ACC112 (cell line): ENCODE measurements around the gene MRPL9.

Experiments used
- H2AFZ ChIP-seq: fragments of 200-600 bp; sonication (generic); one replicate; pipeline ENCODE4 v1.6.0; 2017; ENCODE audit warnings: antibody characterized with exemption, low read length; ENCODE audit not compliant: unreplicated experiment
- H3K27ac ChIP-seq: fragments of 200-600 bp; sonication (generic); 2 replicates; pipeline ENCODE4 v1.5.1; 2014; ENCODE audit warnings: low read depth, mild to moderate bottlenecking, antibody characterized with exemption, low read length, moderate library complexity
- H3K27me3 ChIP-seq: fragments of 200-600 bp; sonication (generic); 2 replicates; pipeline ENCODE4 v1.6.1; 2014; ENCODE audit warnings: mild to moderate bottlenecking, antibody characterized with exemption, low read length, moderate library complexity, mixed read lengths; ENCODE audit not compliant: insufficient read depth
- H3K36me3 ChIP-seq: fragments of 200-600 bp; sonication (generic); 2 replicates; pipeline ENCODE4 v1.6.1; 2016; ENCODE audit warnings: mild to moderate bottlenecking, antibody characterized with exemption, low read length, moderate library complexity, mixed read lengths; ENCODE audit not compliant: insufficient read depth
- H3K4me1 ChIP-seq: fragments of 200-600 bp; sonication (generic); one replicate; pipeline ENCODE4 v1.6.1; 2016; ENCODE audit warnings: low read length, mixed read lengths; ENCODE audit not compliant: insufficient read depth, unreplicated experiment, control insufficient read depth
- H3K4me3 ChIP-seq: fragments of 200-600 bp; sonication (generic); 2 replicates; pipeline ENCODE4 v1.5.1; 2014; ENCODE audit warnings: mild to moderate bottlenecking, low read depth, low read length
- H3K79me2 ChIP-seq: fragments of 200-600 bp; sonication (generic); one replicate; pipeline ENCODE4 v1.6.0; 2016; ENCODE audit warnings: low read length; ENCODE audit not compliant: control insufficient read depth, unreplicated experiment, insufficient read depth

The MRPL9 gene

GRCh38 chr1:151762941-151763921 is at the start of gene MRPL9:
Gene MRPL9 (minus strand): TSS chr1:151763496. CDS start chr1:151763479, 17 bp downstream.
- Histone ChIP-seq H3K4me3 (peak within 1 kb of the TSS; percentile 87), H3K27me3 (no peaks in the 10 kb centered on the region), H3K27ac (peak within 1 kb of the TSS; percentile 53), H2AFZ (peak within 1 kb of the TSS; percentile 88), H3K4me1 (peaks cover 8% of the 10 kb centered on the region), H3K79me2 (peaks cover 12% of the 10 kb centered on the region), H3K36me3 (no peaks in the 10 kb centered on the region)

GRCh38 chr1:151811181-151811580 is 47.9 kb upstream of the MRPL9 start:
- H3K4me1 ChIP-seq: peaks cover 9% of the 10 kb centered on the region
- no peak overlapping the region for H3K4me3 ChIP-seq
- H3K36me3 ChIP-seq: no peaks in the 10 kb centered on the region
- no peak overlapping the region for H3K27ac ChIP-seq
- no peaks in the 10 kb centered on the region for H3K79me2 ChIP-seq
- peaks cover 48% of the 10 kb centered on the region for H3K27me3 ChIP-seq
- no peak overlapping the region for H2AFZ ChIP-seq

- H3K27ac ChIP-seq: no peak overlapping the region
- no peak overlapping the region for H2AFZ ChIP-seq
- no peak overlapping the region for H3K4me3 ChIP-seq
- H3K27me3 ChIP-seq: peaks cover 51% of the 10 kb centered on the region
- H3K4me1 ChIP-seq: peaks cover 9% of the 10 kb centered on the region
- H3K36me3 ChIP-seq: no peaks in the 10 kb centered on the region
- H3K79me2 ChIP-seq: no peaks in the 10 kb centered on the region
These were observed 46.8 kb upstream of the MRPL9 start for GRCh38 chr1:151809985-151810556.

GRCh38 chr1:151809290-151809984 is 46.1 kb upstream of the MRPL9 start:
- Histone ChIP-seq H3K36me3 (no peaks in the 10 kb centered on the region), H3K4me1 (peaks cover 9% of the 10 kb centered on the region), H3K27ac (no peak overlapping the region), H3K27me3 (peaks cover 54% of the 10 kb centered on the region), H3K79me2 (no peaks in the 10 kb centered on the region), H3K4me3 (no peak overlapping the region), H2AFZ (no peak overlapping the region)

- Histone ChIP-seq H2AFZ (no peak overlapping the region), H3K27me3 (peaks cover 59% of the 10 kb centered on the region), H3K27ac (no peak overlapping the region), H3K4me1 (peaks cover 9% of the 10 kb centered on the region), H3K79me2 (no peaks in the 10 kb centered on the region), H3K4me3 (no peak overlapping the region), H3K36me3 (no peaks in the 10 kb centered on the region)
These were observed 44.5 kb upstream of the MRPL9 start for GRCh38 chr1:151807766-151808165.

GRCh38 chr1:151807131-151807530 is 43.8 kb upstream of the MRPL9 start:
- Histone ChIP-seq H3K4me1 (peaks cover 9% of the 10 kb centered on the region), H2AFZ (no peak overlapping the region), H3K27me3 (peaks cover 66% of the 10 kb centered on the region), H3K27ac (no peak overlapping the region), H3K79me2 (no peaks in the 10 kb centered on the region), H3K4me3 (no peak overlapping the region), H3K36me3 (no peaks in the 10 kb centered on the region)

- H3K36me3 ChIP-seq: no peaks in the 10 kb centered on the region
- H3K4me3 ChIP-seq: no peak overlapping the region
- peaks cover 75% of the 10 kb centered on the region for H3K27me3 ChIP-seq
- H3K79me2 ChIP-seq: no peaks in the 10 kb centered on the region
- H3K4me1 ChIP-seq: peaks cover 3% of the 10 kb centered on the region
- no peak overlapping the region for H2AFZ ChIP-seq
- no peak overlapping the region for H3K27ac ChIP-seq
These were observed 42.9 kb upstream of the MRPL9 start for GRCh38 chr1:151806170-151806569.

- Histone ChIP-seq H3K4me3 (no peak within 1 kb of the TSS), H2AFZ (no peak within 1 kb of the TSS), H3K27me3 (peaks cover 84% of the 10 kb centered on the region), H3K36me3 (no peaks in the 10 kb centered on the region), H3K27ac (no peak within 1 kb of the TSS), H3K79me2 (no peaks in the 10 kb centered on the region), H3K4me1 (no peaks in the 10 kb centered on the region)
These were observed 41.9 kb upstream of the MRPL9 start, which contains the start of gene LINGO4 for GRCh38 chr1:151805066-151805820. Gene LINGO4 (minus strand): TSS chr1:151805419. CDS start chr1:151802704, 2,715 bp downstream.

GRCh38 chr1:151803915-151804314 is 40.6 kb upstream of the MRPL9 start:
- Histone ChIP-seq H3K36me3 (no peaks in the 10 kb centered on the region), H3K4me3 (no peak overlapping the region), H3K4me1 (no peaks in the 10 kb centered on the region), H3K79me2 (no peaks in the 10 kb centered on the region), H2AFZ (no peak overlapping the region), H3K27me3 (peaks cover 98% of the 10 kb centered on the region), H3K27ac (no peak overlapping the region)

- no peaks in the 10 kb centered on the region for H3K36me3 ChIP-seq
- no peak overlapping the region for H3K4me3 ChIP-seq
- H3K27ac ChIP-seq: no peak overlapping the region
- H2AFZ ChIP-seq: no peak overlapping the region
- no peaks in the 10 kb centered on the region for H3K79me2 ChIP-seq
- H3K27me3 ChIP-seq: peaks cover 98% of the 10 kb centered on the region
- H3K4me1 ChIP-seq: no peaks in the 10 kb centered on the region
These were observed 39.9 kb upstream of the MRPL9 start for GRCh38 chr1:151803164-151803563.
